GM18907 (cell line): ENCODE results near the gene CTAGE9.
"Not testable (repeated sequence)": the region's sequence is repeated elsewhere in the genome, so short reads cannot be mapped to it uniquely, and the experiment has no call there.

Experiments
- ATAC-seq: cut with Tn5 transposase; IDR thresholded peaks from one replicate; pipeline ENCODE4 v1.9.1; 2021; ENCODE audit warnings: mild to moderate bottlenecking, moderate library complexity; ENCODE audit not compliant: unreplicated experiment

Gene CTAGE9

GRCh38 chr6:131730264-131730663 lies 19.4 kb upstream of the CTAGE9 start:
- ATAC-seq: no peak

GRCh38 chr6:131729550-131729949 lies 18.7 kb upstream of the CTAGE9 start:
- no peak for ATAC-seq

GRCh38 chr6:131728296-131728939 lies 17.6 kb upstream of the CTAGE9 start:
- no peak for ATAC-seq

GRCh38 chr6:131727868-131728267 lies 17.1 kb upstream of the CTAGE9 start:
- ATAC-seq: no peak

GRCh38 chr6:131727467-131727866 lies 16.6 kb upstream of the CTAGE9 start:
- ATAC-seq: no peak

GRCh38 chr6:131724114-131724513 lies 13.3 kb upstream of the CTAGE9 start:
- ATAC-seq: no peak

GRCh38 chr6:131721161-131721560 lies 10.3 kb upstream of the CTAGE9 start:
- ATAC-seq: no peak

GRCh38 chr6:131717836-131718542 lies 7.2 kb upstream of the CTAGE9 start:
- no peak for ATAC-seq

- ATAC-seq: not testable (repeated sequence)
Observed at GRCh38 chr6:131715567-131715966, 4.8 kb upstream of the CTAGE9 start.

GRCh38 chr6:131703905-131704304 lies 6.9 kb downstream of the CTAGE9 start:
- not testable (repeated sequence) for ATAC-seq

GRCh38 chr6:131700851-131701250 lies 10.0 kb downstream of the CTAGE9 start:
- ATAC-seq: not testable (repeated sequence)

- no peak for ATAC-seq
Observed at GRCh38 chr6:131696956-131697355, 13.9 kb downstream of the CTAGE9 start.

GRCh38 chr6:131694832-131695426 lies 15.9 kb downstream of the CTAGE9 start:
- peak; percentile 93 for ATAC-seq

- ATAC-seq: no peak
Observed at GRCh38 chr6:131693384-131693783, 17.4 kb downstream of the CTAGE9 start.

GRCh38 chr6:131692589-131692988 lies 18.2 kb downstream of the CTAGE9 start:
- no peak for ATAC-seq

GRCh38 chr6:131692031-131692430 lies 18.8 kb downstream of the CTAGE9 start:
- no peak for ATAC-seq

- ATAC-seq: peak; percentile 79
Observed at GRCh38 chr6:131688286-131688685, 22.5 kb downstream of the CTAGE9 start.

- no peak for ATAC-seq
Observed at GRCh38 chr6:131687022-131687421, 23.8 kb downstream of the CTAGE9 start.

- peak; percentile 78 for ATAC-seq
Observed at GRCh38 chr6:131685266-131685780, 25.5 kb downstream of the CTAGE9 start.

GRCh38 chr6:131683479-131683878 lies 27.3 kb downstream of the CTAGE9 start:
- ATAC-seq: peak; percentile 81

- no peak for ATAC-seq
Observed at GRCh38 chr6:131682442-131682841, 28.4 kb downstream of the CTAGE9 start.

- no peak for ATAC-seq
Observed at GRCh38 chr6:131681585-131681984, 29.2 kb downstream of the CTAGE9 start.
